GM19099 (cell line): ENCODE results near the gene SSBP1.

Experiments
- POLR2A ChIP-seq: IDR thresholded peaks from 3 replicates; pipeline ENCODE4 v1.6.1; 2011; ENCODE audit warnings: low read depth; ENCODE audit not compliant: insufficient read length; ENCODE audit errors: extremely low read depth

SSBP1 gene, protein sequence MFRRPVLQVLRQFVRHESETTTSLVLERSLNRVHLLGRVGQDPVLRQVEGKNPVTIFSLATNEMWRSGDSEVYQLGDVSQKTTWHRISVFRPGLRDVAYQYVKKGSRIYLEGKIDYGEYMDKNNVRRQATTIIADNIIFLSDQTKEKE

DNA sequence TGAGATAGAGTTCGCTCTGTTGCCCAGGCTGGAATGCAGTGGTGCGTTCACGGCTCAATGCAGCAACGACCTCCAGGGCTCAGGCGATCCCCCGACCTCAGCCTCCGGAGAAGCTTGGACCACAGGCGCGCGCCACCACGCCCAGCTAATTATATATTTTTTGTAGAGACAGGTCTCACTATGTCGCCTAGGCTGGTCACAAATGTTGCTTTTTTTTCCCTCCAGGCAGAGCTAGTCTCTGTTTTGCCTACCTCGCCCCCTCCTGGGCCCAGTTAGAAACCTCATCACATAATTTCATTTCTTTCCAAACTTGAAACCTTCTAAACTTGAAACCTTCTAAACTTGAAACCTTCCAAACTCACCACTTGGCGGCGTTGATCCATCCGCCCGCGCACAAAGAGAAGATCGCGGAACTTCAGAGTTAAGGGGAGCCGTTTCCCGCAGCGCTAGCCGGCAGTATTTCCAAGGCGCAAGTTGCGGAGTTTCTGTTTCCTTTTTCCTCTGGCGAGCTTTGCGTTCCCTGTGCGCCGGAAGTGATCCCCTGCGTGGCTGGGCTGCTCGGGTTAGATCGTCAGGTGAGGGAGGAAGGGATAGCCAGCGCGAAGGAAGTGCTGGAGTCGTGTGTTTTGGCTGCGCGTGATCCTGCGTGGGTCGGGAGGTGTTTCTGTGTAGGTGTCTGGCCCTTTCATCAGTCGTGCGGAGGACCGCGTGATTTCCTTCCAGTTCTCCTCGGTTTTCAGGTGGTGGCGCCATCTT lies at the start of gene SSBP1:
TSS of gene SSBP1 (plus strand) at position 523 of the 756 bp plus-strand sequence. CDS start 809 bp downstream, outside the sequence.
- peak; percentile 93 for TF ChIP-seq POLR2A

DNA sequence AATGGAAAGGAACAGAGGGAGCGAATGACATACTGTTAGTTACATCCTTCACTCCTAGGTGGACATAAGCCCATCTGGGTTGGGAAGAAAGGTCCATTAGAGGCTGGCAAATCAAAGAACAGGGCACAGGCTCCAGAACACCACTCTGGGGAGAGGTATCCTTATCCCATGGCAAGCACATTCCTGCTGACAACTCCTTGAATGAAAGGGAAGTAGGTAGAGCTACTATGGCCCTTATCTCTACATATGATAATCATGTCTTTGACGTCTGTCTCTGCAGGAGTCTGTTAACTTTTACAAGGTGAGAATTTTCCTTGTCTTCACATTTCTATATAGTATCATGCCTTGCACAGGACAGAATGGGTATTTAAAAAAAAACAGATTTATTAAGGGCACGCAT lies 46.6 kb upstream of the SSBP1 start:
- no peak for TF ChIP-seq POLR2A

DNA sequence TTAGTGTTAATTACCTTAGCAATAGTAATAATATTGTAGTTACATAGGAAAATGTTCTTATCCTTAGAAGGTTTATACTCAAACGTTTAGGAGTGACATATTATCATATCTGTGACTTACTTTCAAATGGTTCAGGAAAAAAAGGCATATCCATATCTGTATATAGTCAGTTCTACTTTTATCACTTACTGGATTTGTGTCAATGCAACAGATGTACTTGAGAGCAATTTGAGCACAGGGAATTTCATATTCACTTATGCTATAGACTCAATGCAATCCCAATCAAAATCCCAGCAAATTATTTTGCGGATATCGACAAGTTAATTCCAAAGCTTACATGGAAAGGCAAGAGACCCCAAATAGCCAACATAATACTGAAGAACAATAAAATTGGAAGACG lies 46.2 kb upstream of the SSBP1 start:
- no peak for TF ChIP-seq POLR2A

DNA sequence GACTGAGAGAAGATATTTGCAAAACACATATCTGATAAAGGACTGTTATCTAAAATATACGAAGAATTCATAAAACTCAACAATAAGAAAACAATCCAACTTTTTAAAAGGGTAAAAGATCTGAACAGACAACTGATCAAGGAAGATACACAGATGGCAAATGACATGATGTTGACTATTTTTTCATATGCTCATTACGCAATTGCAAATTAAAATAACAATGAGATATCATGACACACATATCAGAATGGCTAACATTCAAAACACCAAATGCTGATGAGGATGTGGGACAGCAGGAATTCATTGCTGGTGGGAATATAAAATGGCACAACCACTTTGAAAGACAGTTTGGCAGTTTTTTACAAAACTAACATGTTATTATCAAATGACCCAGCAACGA lies 45.1 kb upstream of the SSBP1 start:
- no peak for TF ChIP-seq POLR2A

DNA sequence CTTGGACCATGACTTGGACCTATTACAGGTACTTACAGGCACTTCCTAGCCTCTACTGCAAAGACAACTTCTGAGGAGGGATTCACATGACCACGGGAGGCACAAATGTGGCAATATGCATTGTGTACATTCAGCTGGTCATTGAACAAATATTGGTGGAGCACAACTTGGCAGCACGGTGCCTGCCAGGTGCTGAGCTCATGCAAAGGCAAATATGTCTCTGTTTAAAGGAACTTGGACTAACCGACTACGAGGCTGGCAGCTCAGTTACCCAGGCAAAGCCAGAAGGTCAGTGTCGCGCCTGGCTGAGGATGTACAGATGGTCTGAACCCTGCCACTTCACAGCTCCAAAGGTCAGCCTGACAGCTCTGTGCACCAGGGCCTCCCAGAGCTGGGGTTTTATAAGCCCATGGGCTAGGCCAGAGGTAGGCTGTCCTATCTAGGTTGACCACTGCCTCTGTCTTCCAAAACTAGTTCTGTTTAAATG lies 42.3 kb upstream of the SSBP1 start:
- no peak for TF ChIP-seq POLR2A

DNA sequence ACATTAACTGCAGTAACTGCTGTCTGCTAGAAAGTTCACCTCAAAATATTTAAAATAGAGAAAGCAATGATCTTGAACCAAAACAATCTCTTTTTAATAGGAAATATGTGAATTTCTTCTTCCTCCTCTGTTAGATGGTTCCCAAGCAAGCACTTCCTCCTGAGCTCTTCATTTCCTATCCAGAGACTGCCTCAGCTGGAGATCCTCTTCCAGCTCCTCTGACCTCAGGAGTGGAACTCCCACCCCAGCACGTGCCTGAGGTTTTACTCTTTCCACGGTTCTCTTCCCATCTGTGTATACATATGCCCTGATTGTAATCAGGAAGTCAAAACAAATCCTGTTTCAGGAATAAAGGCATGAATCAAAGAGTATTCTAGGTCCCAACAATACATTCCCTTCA lies 41.8 kb upstream of the SSBP1 start:
- TF ChIP-seq POLR2A: no peak

DNA sequence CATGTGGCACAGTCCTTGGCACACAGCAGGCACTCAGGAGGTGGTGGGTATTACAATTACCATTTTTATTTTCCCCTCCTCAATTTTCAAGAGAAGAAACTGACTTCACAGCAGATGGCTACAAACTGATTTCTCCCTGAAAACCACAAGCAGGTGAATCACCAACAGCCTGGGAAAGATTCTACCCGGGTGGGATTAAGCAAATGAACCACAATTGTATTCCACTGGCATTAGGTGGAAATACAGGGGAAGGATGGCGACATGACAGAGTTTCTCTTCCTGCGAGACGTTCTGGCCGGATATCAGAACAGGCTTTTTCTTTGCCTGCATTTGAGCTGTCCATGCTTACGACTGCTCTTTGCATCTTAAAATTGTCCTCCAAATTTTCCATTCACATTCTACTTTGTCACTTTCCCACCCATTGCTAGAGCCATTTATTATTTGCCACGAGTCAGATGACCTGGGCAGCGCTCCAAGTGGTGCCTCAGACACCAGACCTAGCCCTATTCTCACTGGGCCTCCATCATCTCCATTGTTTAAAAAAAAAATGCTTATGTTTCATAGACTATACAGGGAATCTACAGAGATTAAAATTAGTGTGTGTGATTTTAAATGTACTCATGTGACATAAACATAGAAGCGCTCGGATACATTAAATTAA lies 40.8 kb upstream of the SSBP1 start:
- no peak for TF ChIP-seq POLR2A

DNA sequence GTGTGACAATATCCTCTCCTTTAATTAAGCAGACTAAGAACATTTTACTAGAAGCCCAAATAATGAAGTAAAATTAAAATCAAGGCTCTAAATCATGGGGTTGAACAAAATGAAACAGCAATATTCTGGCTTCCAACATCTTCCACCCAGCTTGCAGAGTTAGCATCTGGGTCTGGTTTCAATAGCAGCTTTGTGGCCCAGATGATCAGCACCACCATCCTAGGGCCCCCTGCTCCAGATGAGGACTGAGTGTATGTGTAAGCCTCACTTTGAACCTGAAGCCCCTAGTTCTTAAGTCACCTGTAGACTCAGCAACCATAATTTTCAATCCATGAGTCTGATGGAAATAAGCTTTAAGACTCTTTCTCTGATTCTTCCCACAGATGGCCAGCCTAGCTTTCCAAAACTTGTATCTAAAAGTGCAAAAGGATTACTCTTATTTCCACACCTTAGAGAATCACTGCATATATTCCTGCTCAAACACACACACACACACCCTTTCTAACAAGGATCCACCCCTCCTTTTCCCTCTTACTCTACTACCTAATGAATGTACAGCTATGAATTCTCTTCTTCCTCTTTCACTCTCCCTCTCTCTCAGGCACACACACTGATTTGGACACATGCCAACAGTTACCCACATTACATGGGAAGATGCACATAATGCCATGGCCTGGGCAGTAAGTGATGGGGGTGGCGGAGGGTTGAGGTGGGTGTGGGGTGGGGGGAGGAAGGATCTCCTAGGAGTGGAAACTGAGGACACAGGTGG lies 39.7 kb upstream of the SSBP1 start:
- TF ChIP-seq POLR2A: no peak

DNA sequence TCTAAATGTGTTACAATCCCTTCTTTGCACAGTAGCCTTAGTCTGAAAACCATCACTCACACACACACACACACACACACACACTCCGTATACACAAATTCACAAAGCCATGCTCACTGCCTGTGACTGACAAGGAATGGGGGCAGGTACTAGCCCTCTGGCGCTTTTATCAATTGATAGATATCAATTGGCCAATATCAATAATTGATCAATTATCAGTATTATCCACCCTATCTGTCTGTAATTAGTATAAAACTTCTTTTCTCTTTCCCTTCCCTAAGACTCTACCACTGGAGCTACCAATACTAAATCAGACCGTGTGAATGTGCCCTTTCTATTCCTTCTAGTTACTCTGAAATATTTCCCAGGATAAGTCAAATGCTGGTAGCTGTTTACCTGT lies 38.3 kb upstream of the SSBP1 start:
- TF ChIP-seq POLR2A: no peak

DNA sequence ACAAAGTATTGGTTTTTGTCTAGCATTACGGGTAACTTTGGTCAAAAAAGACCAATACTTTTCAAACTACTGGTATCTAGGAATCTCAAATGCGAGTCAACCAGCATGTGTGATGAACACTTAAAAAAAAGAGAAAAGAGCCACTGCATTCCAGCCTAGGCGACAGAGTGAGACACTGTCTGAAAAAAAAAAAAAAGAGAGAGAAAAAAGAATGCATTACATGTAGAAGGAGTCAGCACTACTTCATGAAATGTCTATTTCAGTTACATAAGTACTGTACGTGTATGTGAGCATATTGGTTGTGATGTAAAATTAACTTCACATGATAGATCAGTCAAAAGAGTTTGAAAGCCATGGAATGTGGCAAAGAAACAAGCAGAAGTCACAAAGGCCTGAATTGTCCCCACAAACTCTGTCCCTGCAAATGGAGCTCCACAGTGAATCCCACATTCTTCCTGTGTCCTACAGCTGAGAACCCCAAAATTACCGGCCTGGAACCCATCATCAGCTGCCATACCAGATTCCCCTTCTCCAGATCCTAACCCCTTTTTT lies 37.8 kb upstream of the SSBP1 start:
- no peak for TF ChIP-seq POLR2A

DNA sequence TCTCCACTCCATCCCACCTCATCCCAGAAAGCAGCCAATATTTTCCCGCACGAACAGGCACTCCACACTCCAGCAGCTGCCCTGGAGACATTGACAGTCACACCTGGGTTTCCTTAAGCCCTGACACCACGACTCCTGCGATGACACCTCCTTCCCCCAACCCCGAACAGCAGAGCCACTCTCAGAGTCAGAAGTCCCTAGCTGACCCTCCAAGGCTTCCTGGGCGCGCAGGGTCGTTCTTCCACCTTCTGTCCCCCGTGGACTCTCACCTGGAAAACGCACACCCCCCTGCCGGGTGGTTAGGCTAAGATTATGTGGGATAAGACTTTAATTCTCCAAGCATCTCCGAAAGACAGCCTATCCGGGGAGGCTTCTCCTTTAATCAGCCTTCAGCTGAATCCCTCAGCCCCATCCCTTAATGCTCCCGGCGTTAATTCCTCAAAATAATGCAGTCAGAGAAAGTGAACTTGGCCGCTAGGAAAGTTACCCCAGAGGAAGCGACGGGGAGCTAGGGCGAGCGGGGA lies 37.2 kb upstream of the SSBP1 start:
- TF ChIP-seq POLR2A: no peak

DNA sequence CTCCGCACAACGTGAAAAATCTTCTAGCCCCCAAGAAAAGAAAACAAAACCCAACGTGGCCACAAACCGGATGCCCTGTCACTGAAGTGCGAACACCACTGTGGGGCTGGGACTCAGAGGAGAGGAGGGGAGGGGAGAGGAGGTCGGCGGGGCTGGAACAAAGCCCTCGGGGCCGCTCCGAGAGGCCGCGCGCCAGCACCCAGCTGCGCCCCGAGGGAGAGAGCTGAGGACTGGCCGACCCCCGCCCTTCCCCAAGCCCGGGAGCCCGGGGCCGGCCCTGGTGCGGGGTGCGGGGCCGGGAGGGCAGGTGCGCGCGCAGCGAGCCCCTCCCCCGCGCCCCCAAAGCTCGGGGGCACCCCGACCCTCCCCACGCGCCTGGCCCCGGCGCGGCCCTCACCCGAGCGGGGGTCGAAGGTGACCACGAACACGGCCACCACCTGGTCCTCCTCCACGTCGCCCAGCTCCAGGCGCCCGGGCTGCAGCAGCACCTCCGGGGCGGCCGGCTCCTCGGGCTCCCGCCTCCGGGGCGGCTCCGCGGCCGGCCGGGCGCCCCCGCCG lies 36.6 kb upstream of the SSBP1 start:
- peak; percentile 33 for TF ChIP-seq POLR2A

DNA sequence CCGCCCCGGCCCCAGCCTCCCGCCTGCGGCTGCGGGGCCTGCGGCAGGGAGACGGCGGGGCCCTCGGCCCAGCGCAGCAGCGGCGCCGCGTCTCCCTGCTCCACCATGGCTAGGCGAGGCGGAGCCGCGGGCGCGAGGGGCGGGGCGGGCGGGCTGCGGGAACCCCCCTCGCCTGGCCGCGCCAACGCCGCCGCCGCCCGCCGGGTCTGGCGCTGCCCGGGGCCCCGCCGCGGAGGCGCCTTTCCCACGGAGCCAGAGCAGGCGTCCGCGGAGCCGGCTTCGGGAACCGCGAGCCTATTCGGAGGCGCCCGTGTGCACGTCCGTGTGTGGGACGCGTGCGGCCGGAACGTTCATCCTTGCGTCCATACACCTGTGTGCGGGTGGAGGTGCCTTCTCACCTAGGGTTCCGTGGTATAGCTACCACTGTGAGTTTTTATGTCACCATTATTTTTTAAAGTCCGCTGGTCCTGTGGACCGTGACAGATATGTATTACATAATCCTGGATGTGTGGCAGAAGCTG lies 36.1 kb upstream of the SSBP1 start, which contains the start of gene DENND11:
TSS of gene DENND11 (minus strand) at position 120 of the 521 bp plus-strand sequence. CDS start at position 107, 13 bp downstream.
- TF ChIP-seq POLR2A: peak; percentile 49

DNA sequence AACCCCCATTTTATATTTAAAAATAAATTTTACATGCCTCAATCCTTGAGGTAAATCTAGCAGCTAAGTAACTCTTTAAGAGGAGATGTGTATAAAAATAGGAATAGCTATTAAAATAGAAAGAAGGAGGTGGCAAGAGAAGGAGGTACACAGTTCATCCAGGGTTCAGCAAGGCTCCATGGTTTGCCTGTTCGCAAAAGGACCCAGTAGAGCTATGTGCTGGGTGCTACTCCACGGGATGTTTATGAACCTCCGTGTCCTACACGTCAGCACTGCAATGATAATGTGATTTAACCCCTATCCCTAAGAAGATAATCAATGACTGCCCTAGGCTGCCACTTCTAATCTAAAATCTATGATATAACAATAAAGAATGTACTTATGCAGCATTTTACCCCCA lies 35.3 kb upstream of the SSBP1 start:
- TF ChIP-seq POLR2A: no peak
